HCT116 (cell line): Measurements from ENCODE around the gene KCNK5. TPM values are rescaled to one million over a fixed set of nuclear protein-coding genes. Genes with fewer than 3 reads are reported as not detected.

Source experiments
- ATAC-seq: fragments of 200-7000 bp; cut with Tn5 transposase; 2 replicates; pipeline ENCODE4 v1.9.1; 2020; ENCODE audit warnings: mild to moderate bottlenecking, moderate library complexity
- BruUV-seq: library from RNA; stranded (reverse); fragments of 400-500 nt; replicated peaks from 2 replicates; lab custom pipeline; 2021; lab: Mats Ljungman, UMichigan
- CTCF ChIA-PET: fragments of 300-600 bp; sonication (Branson Sonifier 250); formaldehyde crosslinking; loops from one replicate; lab custom pipeline; 2021; ENCODE audit warnings: antibody characterized with exemption; lab: Charles Lee
- POLR2A ChIA-PET: fragments of 300-600, 350-600 bp; sonication (Branson Sonifier 250); formaldehyde crosslinking; loops from one replicate; lab custom pipeline; 2021; ENCODE audit warnings: antibody characterized with exemption; lab: Charles Lee
- RAD21 ChIA-PET, 2 experiments: fragments of 300-600 bp; sonication (Branson Sonifier 250); formaldehyde crosslinking; loops; one replicate each; lab custom pipeline; 2023; ENCODE audit warnings: low total read pairs in 2 of 2; ENCODE audit not compliant: uncharacterized antibody in 2 of 2, unreplicated experiment in 2 of 2, low non-redundant PET in 1 of 2; lab: Charles Lee
- DNase-seq: peaks from one replicate; pipeline ENCODE4 v3.0.0-alpha.2; 2010; ENCODE audit warnings: low read depth, low spot score
- H2AFZ ChIP-seq: fragments of 200-600 bp; shearing (Covaris generic), sonication (generic); 2 replicates; pipeline ENCODE4 v1.6.1; 2017; ENCODE audit warnings: low read depth, mixed run types, mixed read lengths, antibody characterized with exemption, low read length; ENCODE audit not compliant: poor library complexity, severe bottlenecking
- H3K27ac ChIP-seq: 2 replicates; pipeline ENCODE4 v1.5.1; 2012; ENCODE audit warnings: low read depth, low read length
- H3K27me3 ChIP-seq: fragments of 200-600 bp; sonication (generic); 2 replicates; pipeline ENCODE4 v1.6.1; 2016; ENCODE audit warnings: mixed run types, low read length, mixed read lengths; ENCODE audit not compliant: insufficient read depth
- H3K36me3 ChIP-seq, 2 experiments: fragments of 200-500 bp in 1 of 2; fragments of 200-600 bp in 1 of 2; sonication (Bioruptor generic) in 1 of 2; sonication (generic) in 1 of 2; 2 replicates each; pipeline versions ENCODE4 v1.5.1 to v1.6.1; 2014 to 2016; ENCODE audit warnings: low read length in 2 of 2, inconsistent platforms in 1 of 2, mixed read lengths in 1 of 2, mixed run types in 1 of 2; ENCODE audit not compliant: insufficient read depth in 2 of 2, control insufficient read depth in 1 of 2
- H3K4me1 ChIP-seq, 2 experiments: fragments of 200-600 bp in 1 of 2; sonication (generic) in 1 of 2; 2 replicates each; pipeline versions ENCODE4 v1.5.1 to v1.6.1; 2012 to 2017; ENCODE audit warnings: low read length in 2 of 2, inconsistent platforms in 1 of 2, mild to moderate bottlenecking in 1 of 2, mixed read lengths in 1 of 2, mixed run types in 1 of 2, moderate library complexity in 1 of 2; ENCODE audit not compliant: insufficient read depth in 2 of 2, control insufficient read depth in 1 of 2
- H3K4me2 ChIP-seq: fragments of 200-600 bp; sonication (generic); 2 replicates; pipeline ENCODE4 v1.6.1; 2017; ENCODE audit warnings: mixed run types, low read length, mixed read lengths
- H3K4me3 ChIP-seq, 2 experiments: fragments of 200-600 bp in 1 of 2; sonication (generic) in 1 of 2; replicated peaks in 1 of 2; 2 replicates each; pipeline ENCODE4 v1.5.1; 2011 to 2016; ENCODE audit warnings: low read length in 2 of 2, control low read depth in 1 of 2, low read depth in 1 of 2, mild to moderate bottlenecking in 1 of 2, mixed read lengths in 1 of 2, mixed run types in 1 of 2
- H3K79me2 ChIP-seq: fragments of 200-600 bp; sonication (generic); 2 replicates; pipeline ENCODE4 v1.6.1; 2017; ENCODE audit warnings: mild to moderate bottlenecking, mixed run types, low read length, moderate library complexity, mixed read lengths; ENCODE audit not compliant: insufficient read depth
- H3K9ac ChIP-seq: fragments of 200-600 bp; sonication (generic); 2 replicates; pipeline ENCODE4 v1.6.1; 2016; ENCODE audit warnings: low read length, mixed read lengths
- H3K9me2 ChIP-seq: fragments of 200-600 bp; sonication (generic), shearing (Covaris generic); 2 replicates; pipeline ENCODE4 v1.6.1; 2017; ENCODE audit warnings: mixed run types, mild to moderate bottlenecking, moderate library complexity; ENCODE audit not compliant: insufficient read depth
- H3K9me3 ChIP-seq, 2 experiments: fragments of 200-500 bp in 1 of 2; fragments of 200-600 bp in 1 of 2; sonication (Bioruptor generic) in 1 of 2; sonication (generic) in 1 of 2; 2 replicates each; pipeline ENCODE4 v1.6.1; 2014 to 2017; ENCODE audit warnings: low read length in 2 of 2, mixed read lengths in 2 of 2, inconsistent platforms in 1 of 2, low read depth in 1 of 2, mild to moderate bottlenecking in 1 of 2, mixed run types in 1 of 2, moderate library complexity in 1 of 2; ENCODE audit not compliant: control insufficient read depth in 1 of 2, insufficient read depth in 1 of 2
- H4K20me1 ChIP-seq: fragments of 200-600 bp; sonication (generic), shearing (Covaris generic); 2 replicates; pipeline ENCODE4 v1.6.1; 2017; ENCODE audit warnings: mixed run types, mild to moderate bottlenecking, moderate library complexity; ENCODE audit not compliant: insufficient read depth
- CEBPB ChIP-seq: IDR thresholded peaks from 2 replicates; pipeline ENCODE4 v1.6.1; 2012; ENCODE audit warnings: low read depth
- CTCF ChIP-seq, 3 experiments: fragments of 200-600 bp in 1 of 3; sonication (generic) in 1 of 3; IDR thresholded peaks in 2 of 3; conservative IDR thresholded peaks in 1 of 3; 2 replicates each; pipeline ENCODE4 v1.5.1; 2012 to 2017; ENCODE audit warnings: low read depth in 2 of 3, low read length in 2 of 3, antibody characterized with exemption in 1 of 3, borderline replicate concordance in 1 of 3, control low read depth in 1 of 3, mild to moderate bottlenecking in 1 of 3, mixed read lengths in 1 of 3, mixed run types in 1 of 3, moderate library complexity in 1 of 3; ENCODE audit not compliant: insufficient read depth in 1 of 3
- EGR1 ChIP-seq: IDR thresholded peaks from 2 replicates; pipeline ENCODE4 v1.6.1; 2012; ENCODE audit warnings: low read depth
- ELF1 ChIP-seq: IDR thresholded peaks from 2 replicates; pipeline ENCODE4 v1.6.1; 2012; ENCODE audit warnings: low read depth, borderline replicate concordance
- EZH2phosphoT487 ChIP-seq: fragments of 200-600 bp; IDR thresholded peaks from 2 replicates; pipeline ENCODE4 v1.6.1; 2018; ENCODE audit warnings: antibody characterized with exemption, borderline replicate concordance
- FOSL1 ChIP-seq: IDR thresholded peaks from 2 replicates; pipeline ENCODE4 v1.6.1; 2012; ENCODE audit warnings: low read depth
- JUND ChIP-seq: IDR thresholded peaks from 2 replicates; pipeline ENCODE4 v1.6.1; 2012
- MAX ChIP-seq: IDR thresholded peaks from 2 replicates; pipeline ENCODE4 v1.6.1; 2012
- POLR2A ChIP-seq: IDR thresholded peaks from 2 replicates; pipeline ENCODE4 v1.7.0; 2011; ENCODE audit warnings: borderline replicate concordance; ENCODE audit not compliant: insufficient read depth, insufficient read length; ENCODE audit errors: extremely low read depth
- RAD21 ChIP-seq: IDR thresholded peaks from 2 replicates; pipeline ENCODE4 v1.6.1; 2012; ENCODE audit warnings: low read depth, mild to moderate bottlenecking
- REST ChIP-seq: IDR thresholded peaks from 2 replicates; pipeline ENCODE4 v1.6.1; 2012; ENCODE audit warnings: low read depth
- SIN3A ChIP-seq: IDR thresholded peaks from 2 replicates; pipeline ENCODE4 v1.6.1; 2012; ENCODE audit warnings: low read depth
- SRF ChIP-seq: IDR thresholded peaks from 2 replicates; pipeline ENCODE4 v1.6.1; 2012; ENCODE audit warnings: low read depth
- TCF7L2 ChIP-seq: IDR thresholded peaks from 2 replicates; pipeline ENCODE4 v1.7.0; 2011; ENCODE audit warnings: borderline replicate concordance, inconsistent platforms; ENCODE audit not compliant: insufficient read depth, insufficient read length; ENCODE audit errors: extremely low read depth
- YY1 ChIP-seq: IDR thresholded peaks from 2 replicates; pipeline ENCODE4 v1.6.1; 2011; ENCODE audit warnings: low read length, low read depth, moderate library complexity, mild to moderate bottlenecking; ENCODE audit not compliant: insufficient replicate concordance; ENCODE audit errors: extremely low read depth
- ZBTB33 ChIP-seq: IDR thresholded peaks from 2 replicates; pipeline ENCODE4 v1.6.1; 2011; ENCODE audit warnings: mild to moderate bottlenecking, low read length, moderate library complexity; ENCODE audit not compliant: insufficient replicate concordance; ENCODE audit errors: extremely low read depth
- ZFX ChIP-seq: fragments of 450-650 bp; IDR thresholded peaks from 2 replicates; pipeline ENCODE4 v1.6.1; 2017
- ZNF274 ChIP-seq: fragments of 200-500 bp; sonication (Bioruptor generic); IDR thresholded peaks from 2 replicates; pipeline ENCODE4 v1.6.1; 2014; ENCODE audit warnings: mild to moderate bottlenecking, low read depth, low read length, inconsistent platforms
- intact Hi-C: fragments of 100-400 bp; cut with micrococcal nuclease; formaldehyde crosslinking; loops from 2 replicates; pipeline ENCODE4 v1.10.0; 2022
- total RNA-seq: library from RNA; stranded (reverse); gene quantifications from one replicate; pipeline ENCODE4 v1.2.1, GENCODE V29; 2021; ENCODE audit not compliant: unreplicated experiment

KCNK5 gene
- total RNA-seq, 1 experiment from 2014 or later: 9.5 TPM

GRCh38 chr6:39225543-39225942 is 3.7 kb downstream of the KCNK5 start:
- no peak for TF ChIP-seq CEBPB
- TF ChIP-seq EGR1: no peak
- no peak for TF ChIP-seq SIN3A
- no peak for TF ChIP-seq CTCF (IDR thresholded peaks at IDR 0.05 in 2 of 3, conservative IDR thresholded peaks at IDR 0.05 in 1 of 3; ENCODE audit: borderline replicate concordance in 1 of 3, insufficient read depth in 1 of 3, low read depth in 2 of 3, low read length in 2 of 3)
- TF ChIP-seq SRF: no peak
- TF ChIP-seq FOSL1: no peak
- no peak for TF ChIP-seq ZBTB33
- no peak for TF ChIP-seq ZFX
- TF ChIP-seq EZH2phosphoT487: no peak
- TF ChIP-seq TCF7L2: no peak
- TF ChIP-seq JUND: no peak
- TF ChIP-seq POLR2A: no peak
- no peak for TF ChIP-seq ELF1
- TF ChIP-seq YY1: no peak
- no peak for TF ChIP-seq REST
- no peak for TF ChIP-seq RAD21
- no peak for TF ChIP-seq ZNF274
- TF ChIP-seq MAX: no peak
- peak overlapping the region; percentile 29 for H3K4me2 ChIP-seq
- H3K27me3 ChIP-seq: no peaks in the 10 kb centered on the region
- CTCF ChIA-PET: interaction anchor here (1.2 kb wide), 1 partner anchor 27 kb away, joined by 3 read pairs; no protein-coding TSS in a partner anchor
- no peak for ATAC-seq
- no peak overlapping the region; the same call in 1 of the 2 replicates for H3K9ac ChIP-seq
- H3K9me2 ChIP-seq: no peaks in the 10 kb centered on the region
- no peak for DNase-seq
- peaks cover 9 to 41% of the 10 kb centered on the region in 2 experiments; a peak in 3 of 4 replicates for H3K4me1 ChIP-seq
- no peak overlapping the region for H2AFZ ChIP-seq
- no TSS peak for BruUV-seq
- H4K20me1 ChIP-seq: no peaks in the 10 kb centered on the region
- peaks cover 83% of the 10 kb centered on the region for H3K79me2 ChIP-seq
- H3K4me3 ChIP-seq: no peak overlapping the region
- RAD21 ChIA-PET: no interaction called here
- intact Hi-C loops: loop anchor here (5.0 kb wide), 1 partner anchor 48 kb away; no protein-coding TSS in a partner anchor
- no peak overlapping the region for H3K27ac ChIP-seq
- POLR2A ChIA-PET: no interaction called here
- 0 out of 4 replicates have a peak, but pooled peaks cover 0 to 5% of the 10 kb centered on the region in 2 experiments for H3K36me3 ChIP-seq
- H3K9me3 ChIP-seq: no peaks in the 10 kb centered on the region
